WERI-Rb-1 (cell line): ENCODE results near the gene AKAP6.
A peak's percentile ranks its signal among the peaks of the same experiment; 100 is the strongest.

Experiments
- DNase-seq: peaks from one replicate; pipeline ENCODE4 v3.0.0-alpha.2; 2020
- H3K27ac ChIP-seq: fragments of 250-450 bp; sonication (Bioruptor Pico); 2 replicates; pipeline ENCODE4 v1.5.1; 2020; ENCODE audit warnings: mild to moderate bottlenecking, moderate library complexity
- H3K27me3 ChIP-seq: fragments of 250-450 bp; sonication (Bioruptor Pico); 2 replicates; pipeline ENCODE4 v1.5.1; 2021; ENCODE audit warnings: mild to moderate bottlenecking, low read depth, moderate library complexity; ENCODE audit not compliant: insufficient read depth, severe bottlenecking
- H3K36me3 ChIP-seq: fragments of 250-450 bp; sonication (Bioruptor Pico); 2 replicates; pipeline ENCODE4 v1.5.1; 2020; ENCODE audit warnings: mild to moderate bottlenecking, moderate library complexity
- H3K4me3 ChIP-seq: 2 replicates; pipeline ENCODE4 v1.5.1; 2011; ENCODE audit warnings: low read depth, mild to moderate bottlenecking, control low read depth, low read length
- H3K9me3 ChIP-seq: fragments of 250-450 bp; sonication (Bioruptor Pico); 2 replicates; pipeline ENCODE4 v1.5.1; 2021; ENCODE audit warnings: mild to moderate bottlenecking, moderate library complexity; ENCODE audit not compliant: severe bottlenecking
- TF ChIP-seq, protein P1 (sequence below): IDR thresholded peaks from 2 replicates; pipeline ENCODE4 v1.5.1; 2011; ENCODE audit warnings: low read depth, mild to moderate bottlenecking, control low read depth, inconsistent platforms, low read length

AKAP6 gene, protein sequence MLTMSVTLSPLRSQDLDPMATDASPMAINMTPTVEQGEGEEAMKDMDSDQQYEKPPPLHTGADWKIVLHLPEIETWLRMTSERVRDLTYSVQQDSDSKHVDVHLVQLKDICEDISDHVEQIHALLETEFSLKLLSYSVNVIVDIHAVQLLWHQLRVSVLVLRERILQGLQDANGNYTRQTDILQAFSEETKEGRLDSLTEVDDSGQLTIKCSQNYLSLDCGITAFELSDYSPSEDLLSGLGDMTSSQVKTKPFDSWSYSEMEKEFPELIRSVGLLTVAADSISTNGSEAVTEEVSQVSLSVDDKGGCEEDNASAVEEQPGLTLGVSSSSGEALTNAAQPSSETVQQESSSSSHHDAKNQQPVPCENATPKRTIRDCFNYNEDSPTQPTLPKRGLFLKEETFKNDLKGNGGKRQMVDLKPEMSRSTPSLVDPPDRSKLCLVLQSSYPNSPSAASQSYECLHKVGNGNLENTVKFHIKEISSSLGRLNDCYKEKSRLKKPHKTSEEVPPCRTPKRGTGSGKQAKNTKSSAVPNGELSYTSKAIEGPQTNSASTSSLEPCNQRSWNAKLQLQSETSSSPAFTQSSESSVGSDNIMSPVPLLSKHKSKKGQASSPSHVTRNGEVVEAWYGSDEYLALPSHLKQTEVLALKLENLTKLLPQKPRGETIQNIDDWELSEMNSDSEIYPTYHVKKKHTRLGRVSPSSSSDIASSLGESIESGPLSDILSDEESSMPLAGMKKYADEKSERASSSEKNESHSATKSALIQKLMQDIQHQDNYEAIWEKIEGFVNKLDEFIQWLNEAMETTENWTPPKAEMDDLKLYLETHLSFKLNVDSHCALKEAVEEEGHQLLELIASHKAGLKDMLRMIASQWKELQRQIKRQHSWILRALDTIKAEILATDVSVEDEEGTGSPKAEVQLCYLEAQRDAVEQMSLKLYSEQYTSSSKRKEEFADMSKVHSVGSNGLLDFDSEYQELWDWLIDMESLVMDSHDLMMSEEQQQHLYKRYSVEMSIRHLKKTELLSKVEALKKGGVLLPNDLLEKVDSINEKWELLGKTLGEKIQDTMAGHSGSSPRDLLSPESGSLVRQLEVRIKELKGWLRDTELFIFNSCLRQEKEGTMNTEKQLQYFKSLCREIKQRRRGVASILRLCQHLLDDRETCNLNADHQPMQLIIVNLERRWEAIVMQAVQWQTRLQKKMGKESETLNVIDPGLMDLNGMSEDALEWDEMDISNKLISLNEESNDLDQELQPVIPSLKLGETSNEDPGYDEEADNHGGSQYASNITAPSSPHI (N-terminal part only)

DNA sequence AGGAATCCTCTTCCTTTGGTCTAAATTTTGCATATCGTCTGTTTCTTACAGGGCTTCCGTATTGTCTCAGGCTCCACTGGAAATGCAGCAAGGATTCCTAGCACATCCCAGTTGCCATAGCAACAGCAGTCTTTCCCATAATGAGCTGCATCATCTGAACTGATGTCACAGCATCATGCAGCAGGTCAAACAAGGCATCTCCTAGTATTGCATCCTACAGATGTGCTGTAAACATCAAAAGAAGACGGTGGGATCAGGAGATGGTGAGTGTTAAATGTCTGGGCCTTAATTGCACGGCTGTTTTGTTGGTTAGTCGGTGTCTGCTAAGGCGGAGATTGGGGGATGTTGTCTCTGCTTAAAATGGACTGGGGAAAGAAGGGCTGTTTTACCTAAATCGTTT lies at the start of gene AKAP6:
Gene AKAP6, plus strand, starts transcription at position 153 of the 400 bp plus-strand sequence. CDS start 104,196 bp downstream, outside the sequence.
- no peak for DNase-seq
- TF ChIP-seq, protein P1, sequence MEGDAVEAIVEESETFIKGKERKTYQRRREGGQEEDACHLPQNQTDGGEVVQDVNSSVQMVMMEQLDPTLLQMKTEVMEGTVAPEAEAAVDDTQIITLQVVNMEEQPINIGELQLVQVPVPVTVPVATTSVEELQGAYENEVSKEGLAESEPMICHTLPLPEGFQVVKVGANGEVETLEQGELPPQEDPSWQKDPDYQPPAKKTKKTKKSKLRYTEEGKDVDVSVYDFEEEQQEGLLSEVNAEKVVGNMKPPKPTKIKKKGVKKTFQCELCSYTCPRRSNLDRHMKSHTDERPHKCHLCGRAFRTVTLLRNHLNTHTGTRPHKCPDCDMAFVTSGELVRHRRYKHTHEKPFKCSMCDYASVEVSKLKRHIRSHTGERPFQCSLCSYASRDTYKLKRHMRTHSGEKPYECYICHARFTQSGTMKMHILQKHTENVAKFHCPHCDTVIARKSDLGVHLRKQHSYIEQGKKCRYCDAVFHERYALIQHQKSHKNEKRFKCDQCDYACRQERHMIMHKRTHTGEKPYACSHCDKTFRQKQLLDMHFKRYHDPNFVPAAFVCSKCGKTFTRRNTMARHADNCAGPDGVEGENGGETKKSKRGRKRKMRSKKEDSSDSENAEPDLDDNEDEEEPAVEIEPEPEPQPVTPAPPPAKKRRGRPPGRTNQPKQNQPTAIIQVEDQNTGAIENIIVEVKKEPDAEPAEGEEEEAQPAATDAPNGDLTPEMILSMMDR, result no peak

DNA sequence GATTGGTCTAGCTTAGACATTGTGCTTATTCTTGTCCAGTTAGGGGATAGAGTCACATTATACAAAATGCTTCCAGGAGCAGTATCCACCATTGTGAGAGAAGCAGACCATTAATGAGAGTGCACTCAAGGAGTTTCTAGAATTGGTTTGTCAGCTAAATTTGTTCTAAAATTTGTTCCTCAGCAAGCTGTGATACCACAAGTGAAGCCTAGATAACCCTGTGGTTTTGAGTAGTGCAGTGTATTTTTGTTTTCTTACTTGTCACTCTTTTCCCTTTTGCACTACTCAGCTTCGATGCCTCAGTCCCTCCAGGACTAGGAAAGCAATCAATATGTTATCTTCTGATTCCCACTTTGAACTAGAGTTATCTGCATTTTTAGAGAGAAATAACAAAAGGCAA lies 42.5 kb upstream of the AKAP6 start:
- TF ChIP-seq, protein P1, result no peak
- DNase-seq, result no peak
- Histone ChIP-seq H3K4me3 (no peak overlapping the region), H3K27me3 (no peaks in the 10 kb centered on the region), H3K27ac (no peak overlapping the region), H3K9me3 (no peaks in the 10 kb centered on the region), H3K36me3 (no peaks in the 10 kb centered on the region)

More for the DNA sequence above, at the start of gene AKAP6:
- no peaks in the 10 kb centered on the region for H3K27me3 ChIP-seq
- H3K4me3 ChIP-seq, result no peak within 1 kb of the TSS
- H3K36me3 ChIP-seq, result no peaks in the 10 kb centered on the region
- no peak within 1 kb of the TSS for H3K27ac ChIP-seq
- H3K9me3 ChIP-seq, result no peaks in the 10 kb centered on the region

DNA sequence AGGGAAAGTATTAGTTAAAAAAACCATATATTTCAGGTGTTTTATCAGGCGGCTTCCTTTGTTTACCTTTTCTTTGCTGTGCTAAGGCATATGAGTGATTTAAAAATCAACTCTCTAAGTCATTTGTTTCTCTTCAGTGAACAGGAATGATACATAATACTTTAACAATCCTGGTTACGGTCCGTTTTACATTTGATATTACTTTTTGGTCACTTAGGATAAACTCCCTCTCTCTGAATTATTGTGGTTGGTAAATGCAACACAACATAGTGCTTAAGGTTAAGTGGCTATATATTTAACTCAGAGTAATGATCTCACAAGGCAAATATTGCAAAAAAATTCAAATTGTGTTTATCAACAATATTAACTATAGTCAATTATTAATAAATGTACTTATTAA lies 32.7 kb upstream of the AKAP6 start:
- no peaks in the 10 kb centered on the region for H3K36me3 ChIP-seq
- DNase-seq, result no peak
- H3K9me3 ChIP-seq, result no peaks in the 10 kb centered on the region
- TF ChIP-seq, protein P1, result no peak
- H3K27ac ChIP-seq, result no peak overlapping the region
- no peaks in the 10 kb centered on the region for H3K27me3 ChIP-seq
- H3K4me3 ChIP-seq, result no peak overlapping the region

DNA sequence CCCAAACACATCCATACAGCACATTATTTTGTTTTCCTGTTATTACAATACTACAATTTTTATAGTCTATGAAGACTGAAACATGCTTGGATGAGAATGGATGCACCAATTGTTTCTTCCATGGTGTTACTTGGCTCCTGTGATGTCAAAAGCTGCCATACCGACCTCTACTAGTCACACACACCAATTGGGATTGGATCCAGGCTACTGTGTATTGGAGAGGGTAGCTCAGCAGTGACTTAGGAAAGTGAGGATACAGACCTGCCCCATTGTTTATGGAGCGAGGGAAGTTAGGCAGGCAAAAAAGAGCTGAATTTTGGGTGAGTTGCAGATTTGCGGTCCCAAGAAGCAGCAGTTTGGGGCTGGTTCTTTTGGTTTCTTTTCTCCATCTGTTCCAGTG lies 30.8 kb upstream of the AKAP6 start:
- Histone ChIP-seq H3K36me3 (no peaks in the 10 kb centered on the region), H3K9me3 (no peaks in the 10 kb centered on the region), H3K4me3 (no peak overlapping the region), H3K27me3 (no peaks in the 10 kb centered on the region), H3K27ac (no peak overlapping the region)
- no peak for DNase-seq
- TF ChIP-seq, protein P1, result no peak

DNA sequence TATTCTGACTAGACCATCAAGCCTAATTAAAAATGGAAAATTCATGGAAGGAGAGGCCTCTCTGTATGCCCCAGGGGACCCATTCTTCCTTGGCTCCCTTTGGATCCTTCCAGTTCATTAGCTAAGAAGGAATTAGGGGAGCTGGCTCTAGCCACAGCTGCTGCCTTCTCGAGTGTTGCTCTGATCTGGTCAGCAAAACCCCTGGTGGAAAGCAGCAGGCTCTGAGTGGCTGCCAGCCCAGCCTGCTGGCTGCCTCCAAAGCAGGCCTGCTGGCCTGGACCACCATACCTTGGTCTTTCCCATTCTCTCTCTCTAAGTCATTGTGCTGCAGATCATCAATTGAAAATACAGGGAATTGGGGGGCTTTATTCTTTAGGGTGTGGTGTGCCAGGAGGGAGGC lies 29.0 kb upstream of the AKAP6 start:
- H3K27me3 ChIP-seq, result no peaks in the 10 kb centered on the region
- peak overlapping the region; percentile 26; the same call in 1 of the 2 replicates for H3K27ac ChIP-seq
- H3K9me3 ChIP-seq, result no peaks in the 10 kb centered on the region
- TF ChIP-seq, protein P1, result no peak
- no peak overlapping the region for H3K4me3 ChIP-seq
- peak; percentile 63 for DNase-seq
- H3K36me3 ChIP-seq, result no peaks in the 10 kb centered on the region
